CD14-positive monocyte (primary cell): ENCODE data around the gene DDN. TPM values are rescaled to one million over a fixed set of nuclear protein-coding genes. Genes with fewer than 3 reads are reported as not detected.

Source experiments
- DNase-seq, 3 donors: peaks; one replicate each; pipeline ENCODE4 v3.0.0-alpha.2; 2011 to 2022
- H2AFZ ChIP-seq: 2 replicates; pipeline ENCODE4 v1.6.0; 2012; ENCODE audit warnings: mild to moderate bottlenecking, low read depth, low read length, inconsistent platforms; ENCODE audit not compliant: insufficient read depth, poor library complexity, severe bottlenecking
- H3K27ac ChIP-seq, 2 donors: 1 replicate in 1 of 2; 2 replicates in 1 of 2; pipeline ENCODE4 v1.5.1; 2012 to 2013; ENCODE audit warnings: low read length in 2 of 2, control low read depth in 1 of 2, inconsistent platforms in 1 of 2, low read depth in 1 of 2, mild to moderate bottlenecking in 1 of 2
- H3K27me3 ChIP-seq, 2 donors: one replicate each; pipeline versions ENCODE4 v1.6.0 to v1.6.1; 2011 to 2013; ENCODE audit warnings: low read length in 2 of 2; ENCODE audit not compliant: control insufficient read depth in 2 of 2, insufficient read depth in 2 of 2
- H3K36me3 ChIP-seq, 2 donors: replicated peaks in 1 of 2; 1 replicate in 1 of 2; 2 replicates in 1 of 2; pipeline versions ENCODE4 v1.5.1 to v1.6.1; 2012 to 2013; ENCODE audit warnings: low read length in 2 of 2, control low read depth in 1 of 2, inconsistent platforms in 1 of 2, mild to moderate bottlenecking in 1 of 2; ENCODE audit not compliant: insufficient read depth in 2 of 2, control insufficient read depth in 1 of 2
- H3K4me1 ChIP-seq, 2 donors: 1 replicate in 1 of 2; 2 replicates in 1 of 2; pipeline versions ENCODE4 v1.5.1 to v1.6.1; 2012 to 2013; ENCODE audit warnings: low read length in 2 of 2, control low read depth in 1 of 2, inconsistent platforms in 1 of 2, mild to moderate bottlenecking in 1 of 2, moderate library complexity in 1 of 2; ENCODE audit not compliant: insufficient read depth in 2 of 2, control insufficient read depth in 1 of 2
- H3K4me2 ChIP-seq: replicated peaks from 2 replicates; pipeline ENCODE3; 2012; ENCODE audit warnings: low read length, moderate library complexity, mild to moderate bottlenecking; ENCODE audit not compliant: poor library complexity, severe bottlenecking; ENCODE audit errors: extremely low read depth
- H3K4me3 ChIP-seq, 3 experiments: fragments of 200-600 bp in 1 of 3; sonication (generic) in 1 of 3; replicated peaks in 1 of 3; 1 replicate in 2 of 3; 2 replicates in 1 of 3; pipeline ENCODE4 v1.5.1; 2011 to 2013; ENCODE audit warnings: low read length in 3 of 3, mild to moderate bottlenecking in 3 of 3, control low read depth in 2 of 3, low read depth in 2 of 3, inconsistent platforms in 1 of 3, moderate library complexity in 1 of 3
- H3K79me2 ChIP-seq: 2 replicates; pipeline ENCODE4 v1.6.0; 2012; ENCODE audit warnings: mild to moderate bottlenecking, control low read depth, inconsistent platforms, low read length, moderate library complexity; ENCODE audit not compliant: insufficient read depth
- H3K9ac ChIP-seq: 2 replicates; pipeline ENCODE4 v1.6.0; 2017; ENCODE audit warnings: low read length, mild to moderate bottlenecking; ENCODE audit not compliant: insufficient read depth, poor library complexity, severe bottlenecking
- H3K9me3 ChIP-seq, 2 donors: replicated peaks in 1 of 2; 1 replicate in 1 of 2; 2 replicates in 1 of 2; pipeline versions ENCODE4 v1.5.1 to v1.6.1; 2012 to 2013; ENCODE audit warnings: low read length in 2 of 2, control low read depth in 1 of 2; ENCODE audit not compliant: control insufficient read depth in 1 of 2, insufficient read depth in 1 of 2
- H4K20me1 ChIP-seq: 2 replicates; pipeline ENCODE4 v1.6.0; 2012; ENCODE audit warnings: mild to moderate bottlenecking, low read length, control low read depth, moderate library complexity; ENCODE audit not compliant: insufficient read depth
- H3K27ac Mint-ChIP-seq, 7 donors: one replicate each; pipeline ENCODE4 v1.8.0; 2020; ENCODE audit warnings: mild to moderate bottlenecking in 7 of 7, mixed read lengths in 7 of 7, moderate library complexity in 6 of 7, inconsistent platforms in 2 of 7
- H3K27me3 Mint-ChIP-seq, 3 donors: one replicate each; pipeline ENCODE4 v1.8.0; 2021 to 2022; ENCODE audit warnings: low read depth in 3 of 3, mild to moderate bottlenecking in 3 of 3, mixed read lengths in 3 of 3, moderate library complexity in 3 of 3, inconsistent platforms in 1 of 3
- H3K36me3 Mint-ChIP-seq, 2 donors: one replicate each; pipeline ENCODE4 v1.8.0; 2020; ENCODE audit warnings: mixed read lengths in 2 of 2, inconsistent platforms in 1 of 2, mild to moderate bottlenecking in 1 of 2
- H3K4me1 Mint-ChIP-seq: one replicate; pipeline ENCODE4 v1.8.0; 2020; ENCODE audit warnings: mild to moderate bottlenecking, mixed read lengths
- H3K4me3 Mint-ChIP-seq, 2 donors: one replicate each; pipeline ENCODE4 v1.8.0; 2020; ENCODE audit warnings: mild to moderate bottlenecking in 2 of 2, mixed read lengths in 2 of 2, moderate library complexity in 1 of 2
- H3K9me3 Mint-ChIP-seq, 7 donors: one replicate each; pipeline ENCODE4 v1.8.0; 2020 to 2022; ENCODE audit warnings: mixed read lengths in 7 of 7, mild to moderate bottlenecking in 6 of 7, moderate library complexity in 6 of 7, inconsistent platforms in 2 of 7
- intact Hi-C, 2 donors: fragments of 100-400 bp; cut with micrococcal nuclease; formaldehyde crosslinking; loops; one replicate each; pipeline versions ENCODE4 v1.15.0 to v1.15.1; 2023
- polyA plus RNA-seq, 3 donors: library from polyadenylated mRNA; depleted of rRNA in 1 of 3; unstranded in 2 of 3; stranded (reverse) in 1 of 3; fragments of 300-500 nt in 2 of 3; fragments of >200 nt in 1 of 3; fragmentation: Illumina TruSeq in 2 of 3; gene quantifications; 1 replicate in 2 of 3; 2 replicates in 1 of 3; pipeline ENCODE4 v1.2.3, GENCODE V29; 2012 to 2021
- TF ChIP-seq, protein P1 (sequence below): fragments of 200-600 bp; IDR thresholded peaks from one replicate; pipeline ENCODE4 v1.8.0; 2022; ENCODE audit warnings: antibody characterized with exemption, mild to moderate bottlenecking

Gene DDN
- polyA plus RNA-seq, 3 donors: 0.27 TPM; not detected in 2

GRCh38 chr12:48965298-48965838, 33.8 kb downstream of the DDN start:
- Histone ChIP-seq H3K27me3 (peaks cover 7 to 26% of the 10 kb centered on the region in 2 donors), H3K79me2 (no peaks in the 10 kb centered on the region), H4K20me1 (no peaks in the 10 kb centered on the region), H3K9ac (no peak overlapping the region), H2AFZ (no peak overlapping the region), H3K4me3 (no peak overlapping the region), H3K36me3 (no peaks in the 10 kb centered on the region), H3K9me3 (peaks cover 0 to 6% of the 10 kb centered on the region in 2 donors), H3K27ac (no peak overlapping the region), H3K4me2 (no peak overlapping the region), H3K4me1 (peaks cover 6 to 18% of the 10 kb centered on the region in 2 donors)
- TF ChIP-seq, protein P1, sequence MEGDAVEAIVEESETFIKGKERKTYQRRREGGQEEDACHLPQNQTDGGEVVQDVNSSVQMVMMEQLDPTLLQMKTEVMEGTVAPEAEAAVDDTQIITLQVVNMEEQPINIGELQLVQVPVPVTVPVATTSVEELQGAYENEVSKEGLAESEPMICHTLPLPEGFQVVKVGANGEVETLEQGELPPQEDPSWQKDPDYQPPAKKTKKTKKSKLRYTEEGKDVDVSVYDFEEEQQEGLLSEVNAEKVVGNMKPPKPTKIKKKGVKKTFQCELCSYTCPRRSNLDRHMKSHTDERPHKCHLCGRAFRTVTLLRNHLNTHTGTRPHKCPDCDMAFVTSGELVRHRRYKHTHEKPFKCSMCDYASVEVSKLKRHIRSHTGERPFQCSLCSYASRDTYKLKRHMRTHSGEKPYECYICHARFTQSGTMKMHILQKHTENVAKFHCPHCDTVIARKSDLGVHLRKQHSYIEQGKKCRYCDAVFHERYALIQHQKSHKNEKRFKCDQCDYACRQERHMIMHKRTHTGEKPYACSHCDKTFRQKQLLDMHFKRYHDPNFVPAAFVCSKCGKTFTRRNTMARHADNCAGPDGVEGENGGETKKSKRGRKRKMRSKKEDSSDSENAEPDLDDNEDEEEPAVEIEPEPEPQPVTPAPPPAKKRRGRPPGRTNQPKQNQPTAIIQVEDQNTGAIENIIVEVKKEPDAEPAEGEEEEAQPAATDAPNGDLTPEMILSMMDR: no peak
- Mint-ChIP-seq H3K4me1 (peaks cover 14% of the 10 kb centered on the region), H3K27me3 (peaks cover 21 to 33% (median 26%) of the 10 kb centered on the region in 3 donors), H3K9me3 (peaks cover 0 to 8% (median 0%) of the 10 kb centered on the region in 7 donors), H3K4me3 (no peak overlapping the region), H3K36me3 (peaks cover 0 to 3% of the 10 kb centered on the region in 2 donors), H3K27ac (no peak overlapping the region)
- DNase-seq: no peak
- intact Hi-C loops: no loop called here

GRCh38 chr12:48961801-48962200, 37.4 kb downstream of the DDN start:
- Mint-ChIP-seq H3K9me3 (no peaks in the 10 kb centered on the region), H3K4me3 (no peak overlapping the region), H3K4me1 (peaks cover 18% of the 10 kb centered on the region), H3K36me3 (no peaks in the 10 kb centered on the region), H3K27ac (no peak overlapping the region), H3K27me3 (peaks cover 7 to 14% (median 13%) of the 10 kb centered on the region in 3 donors)
- no peaks in the 10 kb centered on the region for H3K9me3 ChIP-seq
- H3K36me3 ChIP-seq: no peaks in the 10 kb centered on the region
- H3K27ac ChIP-seq: no peak overlapping the region
- H2AFZ ChIP-seq: no peak overlapping the region
- no peak overlapping the region for H3K4me3 ChIP-seq
- H3K9ac ChIP-seq: no peak overlapping the region
- H3K27me3 ChIP-seq: peaks cover 0 to 5% of the 10 kb centered on the region in 2 donors
- intact Hi-C loops: no loop called here
- H3K4me1 ChIP-seq: peaks cover 11 to 22% of the 10 kb centered on the region in 2 donors
- no peak for DNase-seq
- no peak overlapping the region for H3K4me2 ChIP-seq
- H4K20me1 ChIP-seq: peaks cover 3% of the 10 kb centered on the region
- peaks cover 4% of the 10 kb centered on the region for H3K79me2 ChIP-seq
- TF ChIP-seq, protein P1: no peak
